NCI-H146 treated with DMSO at 0.1 percent for 48 hours (cell line): ENCODE results near the gene FAM185A.
"Not testable (repeated sequence)": the region's sequence is repeated elsewhere in the genome, so short reads cannot be mapped to it uniquely, and the experiment has no call there.

Experiments used
- DNase-seq: peaks from one replicate; lab custom pipeline; 2025; ENCODE audit not compliant: unreplicated experiment; lab: John Stamatoyannopoulos, UW

The FAM185A gene

DNA sequence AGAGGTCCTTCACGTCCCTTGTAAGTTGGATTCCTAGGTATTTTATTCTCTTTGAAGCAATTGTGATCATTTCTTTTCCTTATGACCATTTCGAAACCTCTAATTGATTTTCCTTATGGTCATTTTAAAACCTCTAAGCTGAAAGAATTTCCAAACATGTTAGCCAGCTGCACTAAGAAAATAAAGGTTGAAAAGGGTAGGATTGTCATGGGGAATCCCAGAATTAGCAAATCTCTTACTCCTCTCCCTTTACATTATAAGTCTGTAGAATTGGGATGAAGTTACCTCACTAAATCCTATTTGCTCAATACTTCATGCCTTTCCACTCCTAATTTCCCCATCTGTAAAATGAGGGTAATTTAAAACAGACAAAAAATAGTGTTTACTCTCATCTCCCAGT is 79.5 kb downstream of the FAM185A start:
- no peak for DNase-seq

DNA sequence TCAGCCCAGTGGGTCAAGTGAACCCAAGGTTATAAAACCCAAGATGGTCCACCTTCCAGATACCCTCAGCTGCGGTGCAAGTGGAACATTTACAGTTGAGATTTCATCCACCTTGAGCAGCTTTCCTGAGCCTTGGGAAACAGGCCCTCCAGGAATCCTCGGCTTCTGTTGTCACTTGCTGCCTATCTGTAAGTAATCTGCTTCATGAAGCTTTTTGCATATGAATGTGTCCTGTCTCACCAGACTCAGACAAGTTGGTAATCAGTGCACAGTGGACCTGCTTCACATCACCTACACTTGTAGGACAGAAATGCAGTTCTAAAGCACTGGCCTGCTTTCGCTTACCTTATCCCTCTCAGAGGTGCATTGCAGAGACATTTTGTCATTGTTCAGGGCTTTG is 80.3 kb downstream of the FAM185A start:
- DNase-seq, result no peak

DNA sequence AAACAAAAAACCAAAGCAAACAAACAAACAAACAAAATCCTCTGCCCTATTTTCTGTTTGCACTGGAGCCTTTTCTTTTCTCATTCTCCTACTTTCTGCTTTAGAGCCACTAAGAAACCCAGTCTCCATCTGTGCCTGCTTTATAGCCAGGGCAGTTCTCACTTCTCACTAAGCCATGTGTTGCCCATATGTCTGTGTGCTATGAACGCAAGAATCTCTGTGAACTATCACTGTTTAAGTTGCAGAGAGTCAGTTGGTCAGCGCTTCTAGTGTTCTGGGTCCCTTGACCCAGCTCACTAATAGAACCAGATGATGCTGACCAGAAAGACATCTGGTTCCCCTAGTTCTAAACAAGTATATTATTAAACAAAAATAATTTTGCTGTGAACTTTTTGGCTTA is 81.4 kb downstream of the FAM185A start:
- DNase-seq, result no peak

DNA sequence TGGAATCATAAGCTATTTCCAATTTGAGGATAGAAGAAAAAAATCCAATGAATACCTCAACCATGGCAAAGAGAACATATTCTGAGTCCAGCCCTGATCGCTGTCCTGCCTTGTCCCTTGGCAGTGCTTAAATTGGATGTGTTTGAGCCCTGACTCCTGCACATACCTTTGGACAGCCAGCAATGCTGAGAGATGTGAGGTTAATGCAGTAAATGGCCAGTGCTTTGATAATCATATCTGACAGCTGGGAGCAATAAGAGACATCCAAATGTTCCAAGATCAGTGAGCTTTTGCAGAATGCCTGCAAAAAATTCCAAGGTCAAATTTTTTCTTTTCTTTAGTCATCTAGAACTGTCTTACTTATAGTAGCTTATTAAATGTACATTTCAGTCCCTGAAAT is 83.9 kb downstream of the FAM185A start:
- no peak for DNase-seq

DNA sequence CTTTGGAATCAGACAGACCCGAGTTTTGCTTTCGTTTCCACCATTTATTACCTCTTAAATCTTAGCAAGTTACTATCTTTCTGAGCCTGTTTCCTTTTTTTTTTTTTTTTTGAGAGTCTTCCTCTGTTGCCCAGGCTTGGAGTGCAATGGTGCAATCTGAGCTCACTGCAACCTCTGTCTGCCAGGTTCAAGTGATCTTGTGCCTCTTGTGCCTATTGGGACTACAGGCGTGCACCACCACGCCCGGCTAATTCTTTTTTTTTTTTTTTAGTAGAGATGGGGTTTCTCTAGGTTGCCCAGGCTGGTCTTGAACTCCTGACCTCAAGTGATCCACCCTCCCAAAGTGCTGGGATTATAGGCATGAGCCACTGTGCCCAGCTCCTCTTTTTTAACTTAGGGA is 84.5 kb downstream of the FAM185A start:
- no peak for DNase-seq

DNA sequence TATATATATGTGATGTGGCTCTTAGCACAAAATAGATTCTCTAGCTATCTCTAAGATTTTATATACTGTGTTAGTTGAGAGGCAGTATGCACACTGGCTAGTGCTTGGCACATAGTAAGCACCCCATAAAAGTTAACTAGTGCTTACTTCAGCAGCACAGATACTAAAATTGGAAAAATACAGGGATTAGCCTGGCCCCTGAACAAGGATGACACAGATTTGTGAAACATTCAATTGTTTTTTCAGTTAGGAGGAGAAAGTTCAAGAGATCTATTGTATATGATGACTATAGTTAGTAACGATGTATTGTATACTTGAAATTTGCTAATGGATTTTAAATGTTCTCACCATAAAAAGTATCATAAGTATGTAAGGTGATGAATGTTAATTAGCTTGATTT is 85.7 kb downstream of the FAM185A start:
- no peak for DNase-seq

DNA sequence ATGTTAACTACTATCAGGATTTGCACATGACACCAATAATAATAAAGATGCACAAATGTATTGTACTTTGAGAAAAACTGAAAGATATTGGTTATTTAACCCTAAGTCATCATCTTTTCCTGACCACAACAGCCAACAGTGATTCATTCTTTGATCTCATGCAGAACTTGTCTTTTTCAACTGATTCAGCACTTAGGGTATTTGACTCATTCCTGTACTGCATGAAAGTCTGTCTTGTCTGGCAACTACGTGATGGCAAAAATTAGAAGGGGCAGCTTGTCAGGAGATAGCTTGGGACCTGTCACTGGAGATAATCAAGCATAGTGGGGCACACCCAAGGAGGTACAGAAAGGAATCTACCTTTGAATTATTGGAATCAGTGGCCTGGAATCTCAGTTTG is 86.2 kb downstream of the FAM185A start:
- DNase-seq, result no peak

DNA sequence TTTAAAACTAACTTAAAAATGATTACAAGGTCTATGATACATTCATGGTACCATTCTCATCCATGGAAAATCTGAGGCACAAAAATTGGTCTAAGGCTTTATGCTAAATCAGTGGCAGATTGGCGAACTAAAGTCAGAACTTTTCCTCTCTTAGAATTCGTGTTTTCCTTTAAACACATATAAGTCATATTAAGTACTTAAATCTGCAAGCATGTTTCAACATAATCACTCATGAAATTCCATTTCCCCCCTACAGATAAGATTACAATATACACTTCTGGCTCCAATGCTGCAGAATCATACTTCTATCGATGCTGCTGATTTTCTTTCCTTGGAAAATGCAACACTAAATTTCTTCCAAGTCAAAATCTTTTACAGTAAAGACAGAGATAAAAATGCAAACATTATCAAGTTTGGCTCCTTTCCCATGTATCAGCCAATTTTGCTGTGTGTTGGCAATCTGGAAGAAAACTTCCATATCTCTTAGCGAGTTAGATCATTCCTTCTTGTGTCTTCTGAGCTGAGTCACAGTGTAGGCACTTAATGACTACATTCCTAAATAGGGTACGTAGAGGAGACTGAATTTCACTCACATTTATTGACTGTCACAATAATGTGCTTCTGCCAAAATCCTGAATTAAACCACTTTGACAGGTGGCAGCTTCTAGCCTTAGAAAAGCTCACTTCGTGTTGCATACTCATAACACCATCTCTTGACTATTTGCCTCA is 87.6 kb downstream of the FAM185A start:
- DNase-seq, result no peak

DNA sequence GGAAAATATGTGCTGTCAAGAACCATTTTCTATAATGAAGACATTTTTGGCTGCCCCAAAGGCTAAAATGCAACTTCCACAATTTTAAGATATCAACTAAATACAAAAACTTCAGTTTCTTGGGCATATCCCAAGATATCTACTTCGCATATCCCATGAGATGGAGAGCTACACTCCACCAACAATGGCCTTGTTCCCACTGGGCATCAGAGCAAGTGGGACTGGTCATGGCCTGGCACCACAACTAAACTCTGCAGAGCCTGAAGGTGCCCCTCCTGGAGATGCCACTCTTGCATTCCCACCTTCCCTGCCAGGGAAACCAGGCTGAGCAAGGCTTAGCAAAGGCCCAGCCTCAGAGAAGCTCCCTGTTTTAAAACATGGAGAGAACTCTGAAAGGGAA is 88.2 kb downstream of the FAM185A start:
- no peak for DNase-seq

DNA sequence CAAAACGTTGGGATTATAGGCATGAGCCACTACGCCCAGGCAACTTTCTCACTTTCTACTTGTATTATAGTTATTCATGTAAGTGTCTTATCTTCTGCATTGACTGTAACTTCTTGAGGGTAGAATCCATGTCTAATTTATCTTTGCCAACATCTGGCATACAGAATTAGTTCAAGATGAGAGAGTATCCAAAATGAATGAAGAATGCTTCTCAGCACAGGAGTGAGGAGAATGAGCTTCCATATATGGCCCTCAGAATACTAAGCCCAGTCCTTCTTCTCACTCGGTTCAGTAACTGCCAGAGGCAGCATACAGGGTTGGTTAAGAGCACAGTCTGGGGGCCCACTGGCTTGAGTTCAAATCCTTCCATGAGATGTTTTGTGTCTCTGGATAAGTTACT is 89.0 kb downstream of the FAM185A start:
- no peak for DNase-seq

DNA sequence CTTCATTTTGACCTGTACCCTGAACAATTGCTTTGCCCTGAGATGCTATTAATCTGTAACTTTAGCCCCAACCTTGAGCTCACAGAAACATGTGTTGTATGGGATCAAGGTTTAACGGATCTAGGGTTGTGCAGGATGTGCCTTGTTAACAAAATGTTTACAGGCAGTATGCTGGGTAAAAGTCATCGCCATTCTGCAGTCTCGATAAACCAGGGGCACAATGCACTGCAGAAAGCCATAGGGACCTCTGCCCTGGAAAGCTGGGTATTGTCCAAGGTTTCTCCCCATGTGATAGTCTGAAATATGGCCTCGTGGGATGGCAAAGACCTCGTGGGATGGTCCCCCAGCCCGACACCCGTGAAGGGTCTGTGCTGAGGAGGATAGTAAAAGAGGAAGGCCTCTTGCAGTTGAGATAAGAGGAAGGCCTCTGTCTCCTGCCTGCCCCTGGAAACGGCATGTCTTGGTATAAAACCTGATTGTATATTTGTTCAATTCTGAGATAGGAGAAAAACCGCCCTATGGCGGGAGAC is 89.8 kb downstream of the FAM185A start:
- not testable (repeated sequence) for DNase-seq

DNA sequence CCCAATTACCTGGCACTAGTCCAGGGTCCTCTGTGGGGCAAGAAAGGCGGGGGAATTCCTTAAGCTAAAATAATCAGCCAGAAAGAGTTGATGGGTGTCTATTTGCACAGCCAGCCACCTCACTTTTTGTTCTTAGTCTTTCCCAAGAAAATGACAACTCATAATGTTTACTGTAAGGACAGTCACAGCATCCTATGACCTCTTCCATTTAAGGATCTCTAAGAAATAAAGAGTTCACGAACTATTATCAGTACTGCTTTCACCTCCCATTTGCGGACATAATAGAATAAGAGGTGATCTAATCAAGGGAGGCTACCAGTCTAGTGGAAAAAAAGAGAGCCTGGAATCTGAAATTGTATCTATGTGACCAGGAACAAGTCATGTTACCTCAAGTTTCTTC is 91.6 kb downstream of the FAM185A start:
- no peak for DNase-seq

DNA sequence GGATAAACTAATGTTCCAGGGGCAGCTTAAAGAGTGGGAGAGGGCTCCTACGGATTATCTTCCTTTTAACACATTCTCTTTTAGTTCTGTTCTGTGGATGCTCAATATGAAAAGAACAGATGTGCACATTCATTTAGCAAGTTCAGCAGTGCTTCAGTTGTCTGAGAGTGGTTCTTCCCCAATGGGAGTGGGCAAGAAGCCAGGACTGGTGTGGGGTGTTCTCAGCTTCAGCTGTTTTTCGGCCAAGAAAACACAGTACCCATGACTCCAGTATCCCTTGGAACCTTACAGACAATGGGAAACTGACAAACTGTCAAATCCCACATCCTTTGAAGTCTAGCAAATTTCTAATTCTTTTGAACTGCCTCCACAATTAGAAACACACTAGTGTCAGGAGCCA is 92.5 kb downstream of the FAM185A start:
- DNase-seq, result no peak

DNA sequence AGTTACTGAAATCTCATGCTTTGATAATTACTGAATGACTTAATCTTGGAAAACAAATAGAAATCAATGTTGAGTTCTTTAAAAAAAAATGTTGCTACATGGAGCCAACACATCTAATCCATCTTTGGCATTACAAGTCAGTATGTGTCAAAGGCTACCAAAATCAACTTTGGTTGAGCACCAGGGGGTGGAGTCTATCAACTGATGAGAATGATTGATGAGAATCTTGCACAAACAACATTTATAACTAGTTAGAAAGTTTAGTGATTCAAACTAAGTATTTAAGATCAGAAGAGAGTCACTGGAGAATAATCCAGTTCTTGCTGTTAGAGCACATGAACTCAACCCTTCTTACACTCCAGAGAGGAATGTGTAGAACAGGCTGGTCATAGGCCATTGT is 93.5 kb downstream of the FAM185A start:
- no peak for DNase-seq

DNA sequence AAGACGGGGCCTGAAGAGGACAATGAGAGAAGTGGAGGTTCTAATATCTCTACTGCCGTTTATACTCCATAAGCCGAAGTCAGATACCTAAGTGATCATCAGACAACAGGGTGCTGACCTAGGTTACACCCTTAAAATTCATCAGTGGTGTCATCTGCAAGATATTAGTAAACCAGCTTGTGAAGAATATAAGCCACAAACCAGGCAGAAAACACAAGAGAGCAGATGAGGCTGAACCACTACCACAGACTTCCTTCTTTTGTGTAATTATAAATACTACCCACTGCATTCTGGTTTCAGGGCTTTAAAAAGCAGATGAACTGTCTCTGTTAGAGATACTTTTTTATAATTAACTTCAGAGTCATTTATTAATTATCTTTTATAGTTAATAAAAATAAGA is 95.1 kb downstream of the FAM185A start:
- DNase-seq, result no peak

DNA sequence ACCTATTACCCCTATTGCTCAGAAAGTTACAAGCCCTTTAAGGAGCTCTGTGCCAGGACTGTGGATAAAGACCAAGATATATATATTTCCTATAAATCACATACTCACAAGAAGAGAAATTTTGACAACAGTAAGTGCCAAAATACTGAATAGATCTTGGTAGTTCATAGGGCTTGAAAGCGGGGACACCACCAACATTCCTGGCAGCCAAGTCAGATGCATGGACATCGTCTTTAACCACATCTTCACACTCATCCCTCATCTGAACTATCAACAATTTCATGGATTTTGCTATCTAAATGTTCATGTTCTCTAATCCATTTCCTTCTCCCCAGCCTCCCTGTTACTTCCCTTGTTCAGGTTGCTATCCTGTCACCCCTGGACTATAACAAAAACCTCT is 96.5 kb downstream of the FAM185A start:
- DNase-seq, result no peak

DNA sequence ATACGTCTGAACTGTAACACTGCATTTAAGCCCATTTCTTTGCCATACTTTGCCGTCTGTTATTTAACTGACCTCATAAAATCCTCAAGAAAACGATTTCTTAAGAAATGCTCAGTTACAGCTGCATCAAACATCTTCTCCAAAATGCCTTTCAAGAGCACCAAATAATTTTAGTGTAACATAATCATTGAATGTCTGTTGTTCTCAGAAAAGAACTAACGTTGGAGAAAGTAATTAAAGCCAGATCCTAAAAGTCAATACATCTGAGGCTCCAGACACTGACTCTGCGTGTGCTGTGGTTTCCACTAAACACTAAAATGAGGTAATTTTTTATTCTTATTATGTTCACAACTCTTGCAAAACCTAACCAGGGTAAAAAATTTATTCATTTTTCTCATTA is 100.3 kb downstream of the FAM185A start:
- no peak for DNase-seq

DNA sequence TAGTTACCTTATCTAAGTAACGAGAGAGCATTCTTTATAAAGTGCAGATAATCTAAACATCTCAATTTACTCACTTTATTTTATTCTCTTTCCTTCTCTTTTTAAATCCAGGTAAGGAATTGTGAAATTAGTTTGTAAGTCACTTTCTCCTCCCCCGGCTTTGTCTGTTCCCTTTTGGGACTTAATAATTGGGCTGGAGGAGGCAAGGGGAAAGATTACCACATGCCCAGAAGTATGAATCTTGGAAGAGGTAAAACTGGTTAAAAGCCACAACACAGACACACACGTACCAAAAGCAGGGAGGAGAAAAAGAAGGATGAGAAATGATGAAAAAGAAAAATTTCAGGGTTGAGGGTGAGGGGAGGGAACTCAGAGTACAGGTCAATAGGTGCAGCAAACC is 100.7 kb downstream of the FAM185A start:
- DNase-seq, result no peak

DNA sequence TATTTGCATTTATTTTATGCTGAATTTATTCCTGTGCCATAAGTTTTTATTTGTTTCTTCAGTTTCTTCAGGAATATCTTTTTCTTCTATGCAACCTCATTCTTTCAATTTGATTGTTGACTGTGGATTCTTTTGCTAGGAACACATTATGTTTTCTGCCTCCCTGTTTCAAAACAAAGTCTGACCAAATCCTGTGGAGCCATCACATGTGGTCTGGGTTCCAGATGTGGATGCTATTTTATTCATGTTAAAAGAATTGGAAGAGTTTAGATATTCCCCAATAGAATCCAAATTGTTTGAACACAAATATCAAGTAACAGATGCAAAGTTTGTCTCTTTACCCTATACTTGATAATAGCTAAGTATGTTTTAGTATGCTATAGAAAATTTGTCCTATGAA is 107.2 kb downstream of the FAM185A start:
- DNase-seq, result no peak
